AG04450 (cell line): ENCODE results near the gene HPSE. TPM values are rescaled to one million over a fixed set of nuclear protein-coding genes. Genes with fewer than 3 reads are reported as not detected.

Source experiments
- CTCF ChIA-PET: fragments of 300-600, 350-600 bp; formaldehyde crosslinking; extraction: SDS; loops from one replicate; lab custom pipeline; 2022; ENCODE audit warnings: antibody characterized with exemption, inconsistent platforms; lab: Charles Lee
- POLR2A ChIA-PET: fragments of 350-600 bp; formaldehyde crosslinking; extraction: SDS; loops from one replicate; lab custom pipeline; 2021; ENCODE audit warnings: antibody characterized with exemption, inconsistent platforms; lab: Yijun Ruan, JAX
- DNase-seq: peaks from one replicate; pipeline ENCODE4 v3.0.0-alpha.2; 2011; ENCODE audit warnings: low read depth, low spot score
- H3K27ac ChIP-seq: one replicate; pipeline ENCODE4 v1.5.1; 2012; ENCODE audit warnings: low read depth, low read length, control low read depth
- H3K27me3 ChIP-seq: one replicate; pipeline ENCODE4 v1.6.0; 2012; ENCODE audit warnings: low read length; ENCODE audit not compliant: control insufficient read depth, insufficient read depth
- H3K4me3 ChIP-seq: 2 replicates; pipeline ENCODE4 v1.5.1; 2011; ENCODE audit warnings: mild to moderate bottlenecking, low read depth, low read length, control low read depth
- H3K9me3 ChIP-seq: 2 replicates; pipeline ENCODE4 v1.5.1; 2012; ENCODE audit warnings: low read length; ENCODE audit not compliant: control insufficient read depth, insufficient read depth
- CTCF ChIP-seq: IDR thresholded peaks from 2 replicates; pipeline ENCODE4 v1.5.1; 2011; ENCODE audit warnings: low read depth, low read length, control low read depth, inconsistent platforms
- polyA plus RNA-seq: library from polyadenylated mRNA; depleted of rRNA; stranded (reverse); fragments of >200 nt; gene quantifications from 2 replicates; pipeline ENCODE4 v1.2.3, GENCODE V29; 2011

Gene HPSE
- polyA plus RNA-seq, 1 experiment, result 0.37 TPM

- ChIA-PET CTCF (no interaction called here), POLR2A (no interaction called here)
- Histone ChIP-seq H3K27me3 (no peaks in the 10 kb centered on the region), H3K9me3 (no peaks in the 10 kb centered on the region; the same call in 1 of the 2 replicates), H3K4me3 (no peak overlapping the region), H3K27ac (peak overlapping the region; percentile 21)
- TF ChIP-seq CTCF, result no peak
- DNase-seq, result no peak
Measured at GRCh38 chr4:83255584-83255983, 79.1 kb downstream of the HPSE start.

GRCh38 chr4:83252782-83253405 lies 81.8 kb downstream of the HPSE start:
- CTCF ChIA-PET, result interaction anchor here (0.6 to 2.0 kb wide), 12 partner anchors 9 to 218 kb away, joined by 3 to 11 read pairs (median 4); partner anchors contain the start of gene COPS4
- H3K27ac ChIP-seq, result no peak overlapping the region
- TF ChIP-seq CTCF, result peak; percentile 68
- no peaks in the 10 kb centered on the region; the same call in 1 of the 2 replicates for H3K9me3 ChIP-seq
- POLR2A ChIA-PET, result no interaction called here
- H3K27me3 ChIP-seq, result no peaks in the 10 kb centered on the region
- no peak for DNase-seq
- H3K4me3 ChIP-seq, result no peak overlapping the region

- Histone ChIP-seq H3K4me3 (no peak overlapping the region), H3K9me3 (no peaks in the 10 kb centered on the region; the same call in 1 of the 2 replicates), H3K27me3 (no peaks in the 10 kb centered on the region), H3K27ac (no peak overlapping the region)
- CTCF ChIA-PET, result interaction anchor here (0.7 to 2.1 kb wide), 4 partner anchors 9 to 197 kb away, joined by 3 to 8 read pairs (median 6); no protein-coding TSS in a partner anchor
- no peak for TF ChIP-seq CTCF
- DNase-seq, result no peak
- POLR2A ChIA-PET, result no interaction called here
Measured at GRCh38 chr4:83251447-83251830, 83.2 kb downstream of the HPSE start.

- TF ChIP-seq CTCF, result no peak
- no peak for DNase-seq
- no peaks in the 10 kb centered on the region for H3K9me3 ChIP-seq
- H3K27me3 ChIP-seq, result no peaks in the 10 kb centered on the region
- POLR2A ChIA-PET, result no interaction called here
- no peak overlapping the region for H3K4me3 ChIP-seq
- no peak overlapping the region for H3K27ac ChIP-seq
- CTCF ChIA-PET, result interaction anchor here (0.7 to 2.1 kb wide), 4 partner anchors 10 to 196 kb away, joined by 3 to 8 read pairs (median 6); no protein-coding TSS in a partner anchor
Measured at GRCh38 chr4:83250687-83251446, 83.8 kb downstream of the HPSE start.

- H3K9me3 ChIP-seq, result no peaks in the 10 kb centered on the region
- no peak overlapping the region for H3K4me3 ChIP-seq
- H3K27ac ChIP-seq, result no peak overlapping the region
- DNase-seq, result no peak
- CTCF ChIA-PET, result no interaction called here
- no peaks in the 10 kb centered on the region for H3K27me3 ChIP-seq
- TF ChIP-seq CTCF, result no peak
- POLR2A ChIA-PET, result interaction anchor here (0.5 kb wide), 1 partner anchor 25 kb away, joined by 7 read pairs; no protein-coding TSS in a partner anchor
Measured at GRCh38 chr4:83248486-83248885, 86.2 kb downstream of the HPSE start.
